H1 (cell line): ENCODE results near the gene SLC46A3. TPM values are rescaled to one million over a fixed set of nuclear protein-coding genes. Genes with fewer than 3 reads are reported as not detected.

Source experiments
- CTCF ChIA-PET: fragments of 300-600 bp; sonication (Branson Sonifier 250); formaldehyde crosslinking; loops from one replicate; lab custom pipeline; 2021; ENCODE audit not compliant: partially characterized antibody; lab: Charles Lee
- POLR2A ChIA-PET: fragments of 300-600 bp; sonication (Branson Sonifier 250); formaldehyde crosslinking; loops from one replicate; lab custom pipeline; 2021; ENCODE audit warnings: inconsistent platforms; ENCODE audit not compliant: partially characterized antibody; lab: Charles Lee
- DNase-seq, 2 experiments: peaks; one replicate each; pipeline versions ENCODE4 v3.0.0 to v3.0.0-alpha.2; 2010 to 2022; ENCODE audit warnings: low spot score in 2 of 2, low read depth in 1 of 2, mixed read lengths in 1 of 2
- FAIRE-seq: peaks from 2 replicates; lab custom pipeline; 2011; peaks lifted over from hg19 to GRCh38; lab: Jason Lieb, UNC
- H2AFZ ChIP-seq: 2 replicates; pipeline ENCODE4 v1.8.1; 2012; ENCODE audit warnings: low read length, inconsistent platforms
- H2AK5ac ChIP-seq: 2 replicates; pipeline ENCODE4 v1.6.1; 2013; ENCODE audit warnings: low read depth, low read length
- H2BK120ac ChIP-seq: replicated peaks from 2 replicates; pipeline ENCODE3; 2013; ENCODE audit warnings: low read depth, low read length, inconsistent platforms
- H2BK12ac ChIP-seq: 2 replicates; pipeline ENCODE4 v1.6.1; 2013; ENCODE audit warnings: low read depth, low read length
- H2BK15ac ChIP-seq: 2 replicates; pipeline ENCODE4 v1.6.1; 2013; ENCODE audit warnings: low read length
- H2BK20ac ChIP-seq: 2 replicates; pipeline ENCODE4 v1.6.1; 2013; ENCODE audit warnings: low read length
- H2BK5ac ChIP-seq: 2 replicates; pipeline ENCODE4 v1.6.1; 2013; ENCODE audit warnings: low read depth, low read length
- H3K14ac ChIP-seq: 2 replicates; pipeline ENCODE4 v1.6.1; 2013; ENCODE audit warnings: inconsistent platforms; ENCODE audit not compliant: insufficient read length
- H3K18ac ChIP-seq: 2 replicates; pipeline ENCODE4 v1.6.1; 2013; ENCODE audit warnings: low read length; ENCODE audit errors: extremely low read depth
- H3K23ac ChIP-seq: 2 replicates; pipeline ENCODE4 v1.6.1; 2013; ENCODE audit warnings: inconsistent platforms; ENCODE audit not compliant: insufficient read length
- H3K23me2 ChIP-seq: 2 replicates; pipeline ENCODE4 v1.6.1; 2013; ENCODE audit warnings: low read depth, low read length
- H3K27ac ChIP-seq: 2 replicates; pipeline ENCODE4 v1.6.1; 2011; ENCODE audit warnings: low read depth, low read length, inconsistent platforms
- H3K27me3 ChIP-seq, 4 experiments: replicated peaks in 1 of 4; 1 replicate in 1 of 4; 2 replicates in 3 of 4; pipeline versions ENCODE4 v1.6.1 to v1.8.1; 2011 to 2013; ENCODE audit warnings: low read length in 3 of 4, mild to moderate bottlenecking in 3 of 4, inconsistent platforms in 2 of 4, mixed read lengths in 2 of 4, moderate library complexity in 1 of 4; ENCODE audit not compliant: control insufficient read depth in 3 of 4, insufficient read depth in 3 of 4; ENCODE audit errors: extremely low read depth in 1 of 4
- H3K36me3 ChIP-seq, 4 experiments: 2 replicates each; pipeline versions ENCODE4 v1.6.1 to v1.8.1; 2011 to 2013; ENCODE audit warnings: mild to moderate bottlenecking in 4 of 4, low read length in 3 of 4, moderate library complexity in 2 of 4, control low read depth in 1 of 4, inconsistent platforms in 1 of 4; ENCODE audit not compliant: insufficient read depth in 4 of 4, control insufficient read depth in 2 of 4
- H3K4ac ChIP-seq: replicated peaks from 2 replicates; pipeline ENCODE3; 2013; ENCODE audit warnings: low read length, low read depth, mixed read lengths, inconsistent platforms; ENCODE audit not compliant: insufficient read length
- H3K4me1 ChIP-seq, 4 experiments: replicated peaks in 1 of 4; 1 replicate in 1 of 4; 2 replicates in 3 of 4; pipeline versions ENCODE4 v1.6.1 to v1.8.1; 2011 to 2013; ENCODE audit warnings: low read length in 3 of 4, inconsistent platforms in 2 of 4, mixed read lengths in 1 of 4; ENCODE audit not compliant: insufficient read depth in 4 of 4, control insufficient read depth in 3 of 4
- H3K4me2 ChIP-seq, 2 experiments: 2 replicates each; pipeline versions ENCODE4 v1.6.1 to v1.8.1; 2011 to 2013; ENCODE audit warnings: low read depth in 2 of 2, low read length in 2 of 2, control low read depth in 1 of 2, inconsistent platforms in 1 of 2, mild to moderate bottlenecking in 1 of 2; ENCODE audit not compliant: insufficient read depth in 1 of 2
- H3K4me3 ChIP-seq, 4 experiments: fragments of 200-600, 300-600 bp in 1 of 4; sonication (generic), shearing (Covaris generic), sonication (Bioruptor Twin) in 1 of 4; 2 replicates each; pipeline versions ENCODE4 v1.5.1 to v1.8.1; 2011 to 2016; ENCODE audit warnings: low read length in 4 of 4, low read depth in 3 of 4, control low read depth in 2 of 4, inconsistent platforms in 2 of 4, mild to moderate bottlenecking in 2 of 4, mixed read lengths in 1 of 4, moderate library complexity in 1 of 4; ENCODE audit not compliant: insufficient read depth in 2 of 4; ENCODE audit errors: extremely low read depth in 1 of 4
- H3K56ac ChIP-seq: replicated peaks from 2 replicates; pipeline ENCODE3; 2013; ENCODE audit warnings: low read depth, mild to moderate bottlenecking, mixed read lengths, low read length, inconsistent platforms; ENCODE audit not compliant: insufficient read length
- H3K79me1 ChIP-seq: 2 replicates; pipeline ENCODE4 v1.6.1; 2013; ENCODE audit warnings: low read depth, low read length, control low read depth
- H3K79me2 ChIP-seq, 2 experiments: 2 replicates each; pipeline versions ENCODE4 v1.6.1 to v1.8.1; 2012 to 2013; ENCODE audit warnings: low read length in 2 of 2, mild to moderate bottlenecking in 2 of 2, inconsistent platforms in 1 of 2; ENCODE audit not compliant: insufficient read depth in 2 of 2, control insufficient read depth in 1 of 2
- H3K9ac ChIP-seq, 4 experiments: replicated peaks in 1 of 4; 1 replicate in 1 of 4; 2 replicates in 3 of 4; pipeline versions ENCODE4 v1.6.1 to v1.8.1; 2011 to 2013; ENCODE audit warnings: low read depth in 3 of 4, low read length in 3 of 4, control low read depth in 2 of 4, mild to moderate bottlenecking in 2 of 4, moderate library complexity in 2 of 4, inconsistent platforms in 1 of 4; ENCODE audit errors: extremely low read depth in 1 of 4
- H3K9me3 ChIP-seq, 2 experiments: 2 replicates each; pipeline versions ENCODE4 v1.6.1 to v1.8.1; 2012 to 2013; ENCODE audit warnings: mild to moderate bottlenecking in 2 of 2, moderate library complexity in 2 of 2, control low read depth in 1 of 2, inconsistent platforms in 1 of 2, low read depth in 1 of 2, low read length in 1 of 2, mixed read lengths in 1 of 2; ENCODE audit not compliant: insufficient read depth in 2 of 2
- H4K20me1 ChIP-seq, 2 experiments: replicated peaks in 1 of 2; 2 replicates each; pipeline versions ENCODE3 to v1.8.1; 2011 to 2013; ENCODE audit warnings: inconsistent platforms in 2 of 2, low read length in 2 of 2, mild to moderate bottlenecking in 1 of 2; ENCODE audit not compliant: insufficient read depth in 2 of 2, control insufficient read depth in 1 of 2
- H4K5ac ChIP-seq: 2 replicates; pipeline ENCODE4 v1.6.1; 2013; ENCODE audit warnings: low read length, low read depth, mixed read lengths, inconsistent platforms; ENCODE audit not compliant: insufficient read length
- H4K8ac ChIP-seq: 2 replicates; pipeline ENCODE4 v1.8.0; 2013; ENCODE audit warnings: mild to moderate bottlenecking, moderate library complexity, low read length, inconsistent platforms; ENCODE audit not compliant: insufficient read depth; ENCODE audit errors: extremely low read depth
- H4K91ac ChIP-seq: replicated peaks from 2 replicates; pipeline ENCODE3; 2013; ENCODE audit warnings: low read length, mixed read lengths, inconsistent platforms; ENCODE audit not compliant: insufficient read length
- ATF3 ChIP-seq: IDR thresholded peaks from 2 replicates; pipeline ENCODE4 v1.6.1; 2011; ENCODE audit warnings: low read depth, mild to moderate bottlenecking, low read length; ENCODE audit not compliant: insufficient read depth
- CBX5 ChIP-seq: fragments of 300-800, 300-1000 bp; sonication (generic); IDR thresholded peaks from 2 replicates; pipeline ENCODE4 v1.7.1; 2016; ENCODE audit warnings: antibody characterized with exemption, low read length, low read depth
- JUN ChIP-seq: IDR thresholded peaks from 2 replicates; pipeline ENCODE4 v1.6.1; 2011; ENCODE audit warnings: low read depth, mild to moderate bottlenecking, improper control_type of control experiment, low read length
- JUND ChIP-seq: IDR thresholded peaks from 2 replicates; pipeline ENCODE4 v1.6.1; 2011; ENCODE audit warnings: mild to moderate bottlenecking, improper control_type of control experiment, low read length
- MAFK ChIP-seq: IDR thresholded peaks from 2 replicates; pipeline ENCODE4 v1.6.1; 2012; ENCODE audit warnings: low read depth, mild to moderate bottlenecking, improper control_type of control experiment, low read length
- TEAD4 ChIP-seq: IDR thresholded peaks from 2 replicates; pipeline ENCODE4 v1.6.1; 2012; ENCODE audit warnings: low read depth, low read length, inconsistent platforms, mixed read lengths
- WGBS, 2 experiments: shearing (Covaris generic) in 1 of 2; methylation state at CpG; one replicate each; pipeline versions ENCODE4 v1.1.6 to v1.1.7; 2013 to 2015; ENCODE audit warnings: low lambda C conversion rate in 2 of 2, mixed read lengths in 2 of 2, inconsistent platforms in 1 of 2, low coverage in 1 of 2, missing lambda C conversion rate in 1 of 2; ENCODE audit not compliant: insufficient replicate concordance in 2 of 2, insufficient coverage in 1 of 2, insufficient read length in 1 of 2; ENCODE audit errors: extremely low coverage in 1 of 2, missing lambda C conversion rate in 1 of 2; 5-methylcytosine and 5-hydroxymethylcytosine counted together
- polyA plus RNA-seq, 7 experiments: library from polyadenylated mRNA; depleted of rRNA in 3 of 7; stranded (reverse) in 5 of 7; unstranded in 2 of 7; fragments of >200 nt in 5 of 7; fragments of 200-250 nt in 2 of 7; gene quantifications; 1 replicate in 5 of 7; 2 replicates in 1 of 7; 4 replicates in 1 of 7; pipeline versions ENCODE4 v1.2.1 to v1.2.3, GENCODE V29; 2011 to 2013; ENCODE audit warnings: missing spikeins in 2 of 7, mixed read lengths in 2 of 7
- total RNA-seq: library from RNA; stranded (reverse); fragmentation: NEBNext Ultra II Directional; extraction: Animal tissue kit (Norgen Biotek cat#: 25700); gene quantifications from 2 replicates; pipeline ENCODE4 v1.2.1, GENCODE V29; 2021

Gene SLC46A3
- total and polyA plus RNA-seq, 2 of the 8 experiments (the other 6 are each of a cell fraction or from before 2014, with no cell fraction given) = 0.39 to 0.67 TPM

DNA sequence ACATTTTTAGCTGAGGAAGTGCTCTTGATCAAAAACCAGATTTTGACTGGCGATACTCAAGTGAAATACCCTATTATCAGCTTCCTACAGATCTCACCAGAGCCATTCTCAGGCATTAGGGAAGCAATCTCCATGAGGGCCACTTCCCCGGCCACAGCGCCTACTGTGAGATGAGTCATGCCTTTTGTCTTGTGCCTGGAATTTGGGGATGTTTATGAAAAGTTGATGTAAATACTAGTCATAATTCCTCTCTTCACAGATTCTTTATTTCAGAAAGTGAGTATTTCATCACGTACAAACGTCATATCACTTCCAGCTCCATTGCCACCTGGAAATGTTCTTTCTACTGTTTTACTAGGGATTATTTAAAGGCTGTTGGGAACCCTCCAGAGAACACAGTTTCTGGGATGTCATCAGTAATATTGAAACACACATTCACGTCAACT is 25.3 kb upstream of the SLC46A3 start:
- Histone ChIP-seq H3K27me3 (no peaks in the 10 kb centered on the region), H3K9ac (no peak overlapping the region), H2BK12ac (no peak overlapping the region; the same call in 1 of the 2 replicates), H3K4ac (no peak overlapping the region), H3K23me2 (no peaks in the 10 kb centered on the region), H3K27ac (no peak overlapping the region), H3K9me3 (no peaks in the 10 kb centered on the region), H2BK120ac (no peak overlapping the region), H2BK20ac (no peak overlapping the region), H3K23ac (no peak overlapping the region), H4K91ac (no peak overlapping the region), H3K4me1 (peaks cover 2 to 16% (median 8%) of the 10 kb centered on the region in 4 experiments; a peak in 4 of 7 replicates), H2AK5ac (no peak overlapping the region), H3K14ac (no peak overlapping the region), H2BK15ac (no peak overlapping the region), H3K56ac (no peak overlapping the region), H3K79me1 (no peaks in the 10 kb centered on the region), H4K20me1 (no peaks in the 10 kb centered on the region), H3K18ac (no peak overlapping the region), H2BK5ac (no peak overlapping the region; the same call in 1 of the 2 replicates), H4K5ac (no peak overlapping the region), H4K8ac (no peak overlapping the region), H3K4me2 (no peak overlapping the region), H3K36me3 (no peaks in the 10 kb centered on the region), H2AFZ (no peak overlapping the region; the same call in 1 of the 2 replicates), H3K79me2 (no peaks in the 10 kb centered on the region), H3K4me3 (0 out of 8 replicates have a peak overlapping the region, but pooled peaks of 1 of the 4 experiments have one; percentile 0)
- DNase-seq = peak in 1 of 2 experiments; percentile 44
- TF ChIP-seq JUND (peak; percentile 95), MAFK (peak; percentile 10; the same call in 1 of the 2 replicates), ATF3 (peak; percentile 22; the same call in 1 of the 2 replicates), TEAD4 (0 out of 2 replicates have a peak, but pooled peaks have one; percentile 29), JUN (peak; percentile 70), CBX5 (no peak)
- peak; percentile 24 for FAIRE-seq
- WGBS, 2 experiments = 59% methylated on average over 6 of the region's 6 CpGs; no CpG with 5 or more reads in 1 of the 2 experiments
- ChIA-PET POLR2A (interaction anchor here (1.2 to 1.3 kb wide), 2 partner anchors 25 to 63 kb away, joined by 3 read pairs; partner anchors contain the start of gene SLC46A3), CTCF (interaction anchor here (0.8 to 1.4 kb wide), 2 partner anchors 11 to 430 kb away, joined by 3 to 8 read pairs; no protein-coding TSS in a partner anchor)
